Osteoblast (primary cell): ENCODE data around the gene HES6. TPM values are rescaled to one million over a fixed set of nuclear protein-coding genes. Genes with fewer than 3 reads are reported as not detected.
A peak's percentile ranks its signal among the peaks of the same experiment; 100 is the strongest.

Experiments
- DNase-seq: peaks from one replicate; pipeline ENCODE4 v3.0.0; 2011; ENCODE audit warnings: low spot score, mixed read lengths; ENCODE audit not compliant: insufficient read length; ENCODE audit errors: missing footprints
- H2AFZ ChIP-seq: 2 replicates; pipeline ENCODE4 v1.6.0; 2011; ENCODE audit warnings: mild to moderate bottlenecking, low read length
- H3K27ac ChIP-seq: 2 replicates; pipeline ENCODE4 v1.5.1; 2011; ENCODE audit warnings: mild to moderate bottlenecking, low read depth, low read length, moderate library complexity
- H3K27me3 ChIP-seq: 2 replicates; pipeline ENCODE4 v1.6.0; 2012; ENCODE audit warnings: mild to moderate bottlenecking, control low read depth, inconsistent platforms, low read length, moderate library complexity; ENCODE audit not compliant: insufficient read depth
- H3K36me3 ChIP-seq: 2 replicates; pipeline ENCODE4 v1.5.1; 2011; ENCODE audit warnings: mild to moderate bottlenecking, low read length, control low read depth, moderate library complexity; ENCODE audit not compliant: insufficient read depth
- H3K4me1 ChIP-seq: 2 replicates; pipeline ENCODE4 v1.5.1; 2011; ENCODE audit warnings: mild to moderate bottlenecking, low read length, control low read depth, moderate library complexity; ENCODE audit not compliant: insufficient read depth
- H3K4me2 ChIP-seq: 2 replicates; pipeline ENCODE4 v1.6.0; 2011; ENCODE audit warnings: mild to moderate bottlenecking, low read length; ENCODE audit not compliant: insufficient read depth
- H3K4me3 ChIP-seq: fragments of 200-600 bp; sonication (generic); 3 replicates; pipeline ENCODE4 v1.5.1; 2012; ENCODE audit warnings: mild to moderate bottlenecking, low read length, inconsistent platforms; ENCODE audit not compliant: insufficient read depth
- H3K79me2 ChIP-seq: 2 replicates; pipeline ENCODE4 v1.6.0; 2012; ENCODE audit warnings: mild to moderate bottlenecking, low read length, control low read depth, inconsistent platforms; ENCODE audit not compliant: insufficient read depth
- H3K9me3 ChIP-seq: 2 replicates; pipeline ENCODE4 v1.5.1; 2011; ENCODE audit warnings: low read depth, low read length, control low read depth
- H4K20me1 ChIP-seq: 2 replicates; pipeline ENCODE4 v1.6.0; 2012; ENCODE audit warnings: mild to moderate bottlenecking, low read length, control low read depth; ENCODE audit not compliant: insufficient read depth
- CTCF ChIP-seq: IDR thresholded peaks from 2 replicates; pipeline ENCODE4 v1.5.1; 2011; ENCODE audit warnings: mild to moderate bottlenecking, low read depth, low read length, moderate library complexity; ENCODE audit errors: extremely low read depth
- total RNA-seq: library from RNA; depleted of rRNA; stranded (reverse); fragments of >200 nt; gene quantifications from 2 replicates; pipeline ENCODE4 v1.2.3, GENCODE V29; 2012

Gene HES6
- total RNA-seq, 1 donor: 4.0 TPM

GRCh38 chr2:238207006-238207405, 32.8 kb downstream of the HES6 start:
- peaks cover 14% of the 10 kb centered on the region for H3K79me2 ChIP-seq

GRCh38 chr2:238203973-238204683, 35.7 kb downstream of the HES6 start:
- Histone ChIP-seq H3K36me3 (no peaks in the 10 kb centered on the region), H3K4me3 (peak overlapping the region; percentile 85), H3K27ac (peak overlapping the region; percentile 62), H3K4me1 (peaks cover 20% of the 10 kb centered on the region), H3K4me2 (peak overlapping the region; percentile 85), H2AFZ (peak overlapping the region; percentile 100), H3K79me2 (peaks cover 43% of the 10 kb centered on the region), H3K27me3 (peaks cover 32% of the 10 kb centered on the region), H4K20me1 (peaks cover 33% of the 10 kb centered on the region), H3K9me3 (no peaks in the 10 kb centered on the region)
- DNase-seq: no peak
- TF ChIP-seq CTCF: no peak

More at GRCh38 chr2:238207006-238207405, 32.8 kb downstream of the HES6 start:
- Histone ChIP-seq H4K20me1 (peaks cover 8% of the 10 kb centered on the region), H3K27ac (no peak overlapping the region), H3K36me3 (no peaks in the 10 kb centered on the region), H2AFZ (no peak overlapping the region), H3K9me3 (no peaks in the 10 kb centered on the region), H3K4me2 (no peak overlapping the region), H3K27me3 (peaks cover 52% of the 10 kb centered on the region), H3K4me1 (peaks cover 8% of the 10 kb centered on the region), H3K4me3 (no peak overlapping the region)
- no peak for TF ChIP-seq CTCF
- no peak for DNase-seq

GRCh38 chr2:238203094-238203972, 36.5 kb downstream of the HES6 start, which contains the start of gene ILKAP:
Gene ILKAP, minus strand, starts transcription at chr2:238203695. Its CDS starts 142 bp downstream, at chr2:238203553.
- H3K4me1 ChIP-seq: peaks cover 20% of the 10 kb centered on the region
- H3K79me2 ChIP-seq: peaks cover 51% of the 10 kb centered on the region
- peaks cover 24% of the 10 kb centered on the region for H3K27me3 ChIP-seq
- TF ChIP-seq CTCF: no peak
- H3K27ac ChIP-seq: peak within 1 kb of the TSS; percentile 81
- peaks cover 39% of the 10 kb centered on the region for H4K20me1 ChIP-seq
- H3K4me3 ChIP-seq: peak within 1 kb of the TSS; percentile 85
- no peaks in the 10 kb centered on the region for H3K36me3 ChIP-seq
- peak; percentile 100 for DNase-seq
- H2AFZ ChIP-seq: peak within 1 kb of the TSS; percentile 100
- H3K4me2 ChIP-seq: peak within 1 kb of the TSS; percentile 94
- H3K9me3 ChIP-seq: no peaks in the 10 kb centered on the region
